K562 (cell line): ENCODE data around the gene PPM1G. TPM values are rescaled to one million over a fixed set of nuclear protein-coding genes. Genes with fewer than 3 reads are reported as not detected.
A peak's percentile ranks its signal among the peaks of the same experiment; 100 is the strongest.

Experiments used
- CBX3 ChIP-seq, 2 experiments: IDR thresholded peaks; 1 replicate in 1 of 2; 2 replicates in 1 of 2; pipeline ENCODE4 v1.6.1; 2012; ENCODE audit warnings: inconsistent platforms in 2 of 2, low read length in 2 of 2, borderline replicate concordance in 1 of 2, control low read depth in 1 of 2
- CBX8 ChIP-seq: fragments of 200-600 bp; sonication (generic); IDR thresholded peaks from 2 replicates; pipeline ENCODE4 v1.6.1; 2012; ENCODE audit warnings: borderline replicate concordance, mixed run types, low read depth, mild to moderate bottlenecking, moderate library complexity, mixed read lengths, low read length, control low read depth, inconsistent platforms; ENCODE audit not compliant: poor library complexity, severe bottlenecking; ENCODE audit errors: extremely low read depth
- E2F8 ChIP-seq: fragments of 450-650 bp; IDR thresholded peaks from 2 replicates; pipeline ENCODE4 v1.7.1; 2018; ENCODE audit warnings: mild to moderate bottlenecking, low read depth; ENCODE audit not compliant: partially characterized antibody
- ETS2 ChIP-seq: IDR thresholded peaks from 2 replicates; pipeline ENCODE4 v1.6.1; 2016; ENCODE audit warnings: borderline replicate concordance, missing genetic modification characterization, mild to moderate bottlenecking, moderate library complexity, missing compliant biosample characterization; ENCODE audit not compliant: poor library complexity, severe bottlenecking
- MLX ChIP-seq, 2 experiments: fragments of 450-650 bp in 1 of 2; sonication (generic) in 1 of 2; formaldehyde crosslinking; conservative IDR thresholded peaks; 2 replicates each; pipeline versions ENCODE4 v1.4.0 to v1.8.1; 2020 to 2022; ENCODE audit warnings: mild to moderate bottlenecking in 1 of 2, missing genetic modification reagents in 1 of 2
- NCOA6 ChIP-seq: fragments of 450-650 bp; IDR thresholded peaks from 2 replicates; pipeline ENCODE4 v1.6.1; 2017; ENCODE audit warnings: mild to moderate bottlenecking
- NFRKB ChIP-seq: fragments of 450-650 bp; IDR thresholded peaks from 2 replicates; pipeline ENCODE4 v1.6.1; 2016; ENCODE audit warnings: low read depth
- NUFIP1 ChIP-seq: fragments of 450-650 bp; IDR thresholded peaks from 2 replicates; pipeline ENCODE4 v1.6.1; 2018; ENCODE audit not compliant: partially characterized antibody
- RHOXF2B ChIP-seq: fragments of 250-450 bp; sonication (Bioruptor Pico); conservative IDR thresholded peaks from 2 replicates; pipeline ENCODE4 v1.5.1; 2021
- XRCC4 ChIP-seq: IDR thresholded peaks from one replicate; pipeline ENCODE4 v1.6.1; 2011; ENCODE audit not compliant: insufficient read depth, insufficient read length; ENCODE audit errors: extremely low read depth
- ZNF124 ChIP-seq: sonication (generic); formaldehyde crosslinking; IDR thresholded peaks from 2 replicates; pipeline ENCODE4 v1.8.1; 2022; ENCODE audit warnings: missing genetic modification reagents
- ZNF609 ChIP-seq: sonication (generic); formaldehyde crosslinking; IDR thresholded peaks from 2 replicates; pipeline ENCODE4 v1.8.1; 2023; ENCODE audit warnings: missing genetic modification reagents, mild to moderate bottlenecking, borderline replicate concordance
- ZNF696 ChIP-seq: fragments of 250-450 bp; sonication (Bioruptor Pico); conservative IDR thresholded peaks from 2 replicates; pipeline ENCODE4 v1.4.0; 2020; ENCODE audit warnings: mild to moderate bottlenecking, moderate library complexity
- polyA plus RNA-seq, 8 experiments: library from polyadenylated mRNA; depleted of rRNA in 4 of 8; stranded (reverse) in 5 of 8; unstranded in 3 of 8; fragments of >200 nt; fragmentation: Nextera tagmentation in 2 of 8; fragmentation: Illumina TruSeq in 1 of 8; extraction: Ambion mirVana in 2 of 8; extraction: Trizol in 1 of 8; gene quantifications; 2 replicates each; pipeline versions ENCODE4 v1.2.1 to v1.2.3, GENCODE V29; 2011 to 2014; ENCODE audit warnings: inconsistent platforms in 1 of 8, missing spikeins in 1 of 8
- total RNA-seq, 7 experiments: library from RNA; depleted of rRNA in 6 of 7; stranded (reverse); fragments of >200 nt in 6 of 7; fragmentation: Illumina TruSeq in 2 of 7; extraction: Trizol in 2 of 7; gene quantifications; 2 replicates each; pipeline versions ENCODE4 v1.2.1 to v1.2.3, GENCODE V29; 2011 to 2021; ENCODE audit warnings: low replicate concordance in 1 of 7
- TF ChIP-seq, protein P1 (sequence below): fragments of 450-650 bp; formaldehyde crosslinking; IDR thresholded peaks from 2 replicates; pipeline ENCODE4 v1.4.0; 2020; ENCODE audit warnings: mild to moderate bottlenecking, moderate library complexity

Gene PPM1G
- total and polyA plus RNA-seq, 9 of the 15 experiments (the other 6 are each of a cell fraction or from before 2014, with no cell fraction given) = 61.7 to 230 (median 153) TPM

GRCh38 chr2:27370026-27370815 is 39.2 kb downstream of the PPM1G start, which contains the start of the genes EIF2B4 and SNX17 (continued):
- TF ChIP-seq E2F8 (no peak), ETS2 (tag) (no peak), MLX (CRISPR knock-in tag; conservative IDR thresholded peaks at IDR 0.05) (no peak; a peak in 1 of 4 replicates), ZNF696 (CRISPR knock-in tag) (no peak), CBX8 (no peak), XRCC4 (no peak), NCOA6 (no peak), NFRKB (peak; percentile 80), RHOXF2B (no peak), ZNF124 (CRISPR knock-in tag) (no peak), CBX3 (IDR thresholded peaks at IDR 0.05; ENCODE audit: borderline replicate concordance in 1 of 2, low read length in 2 of 2) (peak in 1 of 2 experiments; percentile 63; a peak in 1 of 3 replicates), NUFIP1 (no peak), ZNF609 (CRISPR knock-in tag) (peak; percentile 62; the same call in 1 of the 2 replicates)
- TF ChIP-seq, protein P1, sequence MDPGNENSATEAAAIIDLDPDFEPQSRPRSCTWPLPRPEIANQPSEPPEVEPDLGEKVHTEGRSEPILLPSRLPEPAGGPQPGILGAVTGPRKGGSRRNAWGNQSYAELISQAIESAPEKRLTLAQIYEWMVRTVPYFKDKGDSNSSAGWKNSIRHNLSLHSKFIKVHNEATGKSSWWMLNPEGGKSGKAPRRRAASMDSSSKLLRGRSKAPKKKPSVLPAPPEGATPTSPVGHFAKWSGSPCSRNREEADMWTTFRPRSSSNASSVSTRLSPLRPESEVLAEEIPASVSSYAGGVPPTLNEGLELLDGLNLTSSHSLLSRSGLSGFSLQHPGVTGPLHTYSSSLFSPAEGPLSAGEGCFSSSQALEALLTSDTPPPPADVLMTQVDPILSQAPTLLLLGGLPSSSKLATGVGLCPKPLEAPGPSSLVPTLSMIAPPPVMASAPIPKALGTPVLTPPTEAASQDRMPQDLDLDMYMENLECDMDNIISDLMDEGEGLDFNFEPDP (CRISPR knock-in tag) = no peak
